Mesenchymal stem cell (in vitro differentiated cells and primary cell): ENCODE results near the gene PTPRN2.

ENCODE experiments used
- DNase-seq: peaks from one replicate; pipeline ENCODE4 v3.0.0-alpha.2; 2013
- H2AFZ ChIP-seq: one replicate; pipeline ENCODE4 v1.6.1; 2013; ENCODE audit warnings: low read depth, mild to moderate bottlenecking, control low read depth, inconsistent platforms, low read length, moderate library complexity
- H2AK5ac ChIP-seq: 2 replicates; pipeline ENCODE4 v1.6.1; 2013; ENCODE audit warnings: low read length, moderate library complexity, mild to moderate bottlenecking, inconsistent platforms; ENCODE audit not compliant: severe bottlenecking
- H2BK120ac ChIP-seq: one replicate; pipeline ENCODE4 v1.6.1; 2013; ENCODE audit warnings: low read depth, mild to moderate bottlenecking, inconsistent platforms, low read length, moderate library complexity
- H2BK12ac ChIP-seq, 2 experiments: one replicate each; pipeline ENCODE4 v1.6.1; 2013; ENCODE audit warnings: inconsistent platforms in 2 of 2, low read length in 2 of 2, mild to moderate bottlenecking in 2 of 2, moderate library complexity in 2 of 2, control low read depth in 1 of 2
- H2BK15ac ChIP-seq: one replicate; pipeline ENCODE4 v1.6.1; 2013; ENCODE audit warnings: mild to moderate bottlenecking, low read depth, inconsistent platforms; ENCODE audit not compliant: poor library complexity, severe bottlenecking
- H2BK5ac ChIP-seq: 2 replicates; pipeline ENCODE4 v1.6.1; 2013; ENCODE audit warnings: low read depth, mild to moderate bottlenecking, low read length, control low read depth, inconsistent platforms; ENCODE audit not compliant: poor library complexity, severe bottlenecking
- H3K14ac ChIP-seq, 2 experiments: one replicate each; pipeline ENCODE4 v1.6.1; 2013; ENCODE audit warnings: inconsistent platforms in 2 of 2, low read length in 2 of 2, control low read depth in 1 of 2, mild to moderate bottlenecking in 1 of 2, moderate library complexity in 1 of 2
- H3K18ac ChIP-seq, 2 experiments: one replicate each; pipeline ENCODE4 v1.6.1; 2013; ENCODE audit warnings: inconsistent platforms in 2 of 2, low read length in 2 of 2, control low read depth in 1 of 2, low read depth in 1 of 2, mild to moderate bottlenecking in 1 of 2
- H3K23ac ChIP-seq, 2 experiments: one replicate each; pipeline ENCODE4 v1.6.1; 2013; ENCODE audit warnings: inconsistent platforms in 2 of 2, low read length in 2 of 2, mild to moderate bottlenecking in 2 of 2, moderate library complexity in 2 of 2, control low read depth in 1 of 2
- H3K27ac ChIP-seq: 2 replicates; pipeline ENCODE4 v1.5.1; 2013; ENCODE audit warnings: mild to moderate bottlenecking, moderate library complexity, low read length, control low read depth, inconsistent platforms; ENCODE audit not compliant: poor library complexity, severe bottlenecking
- H3K27me3 ChIP-seq, 2 experiments: 2 replicates each; pipeline versions ENCODE4 v1.6.1 to v1.7.0; 2013; ENCODE audit warnings: low read length in 2 of 2, mild to moderate bottlenecking in 2 of 2, moderate library complexity in 2 of 2, control low read depth in 1 of 2, inconsistent platforms in 1 of 2; ENCODE audit not compliant: control insufficient read depth in 1 of 2, insufficient read depth in 1 of 2
- H3K36me3 ChIP-seq, 2 experiments: 2 replicates each; pipeline versions ENCODE4 v1.6.1 to v1.7.0; 2013; ENCODE audit warnings: low read length in 2 of 2, control low read depth in 1 of 2, inconsistent platforms in 1 of 2, low read depth in 1 of 2, mild to moderate bottlenecking in 1 of 2; ENCODE audit not compliant: insufficient read depth in 2 of 2, control insufficient read depth in 1 of 2
- H3K4ac ChIP-seq, 2 experiments: one replicate each; pipeline ENCODE4 v1.6.1; 2013; ENCODE audit warnings: inconsistent platforms in 2 of 2, low read length in 2 of 2, mild to moderate bottlenecking in 2 of 2, moderate library complexity in 2 of 2, control low read depth in 1 of 2, low read depth in 1 of 2
- H3K4me1 ChIP-seq: 2 replicates; pipeline ENCODE4 v1.6.1; 2013; ENCODE audit warnings: low read depth, low read length, control low read depth; ENCODE audit not compliant: control insufficient read depth, insufficient read depth
- H3K4me2 ChIP-seq: 2 replicates; pipeline ENCODE4 v1.6.1; 2013; ENCODE audit warnings: low read length, mild to moderate bottlenecking, inconsistent platforms; ENCODE audit not compliant: poor library complexity, severe bottlenecking
- H3K4me3 ChIP-seq, 2 experiments: 2 replicates each; pipeline versions ENCODE4 v1.5.1 to v1.7.0; 2013; ENCODE audit warnings: low read length in 2 of 2, mild to moderate bottlenecking in 2 of 2, control low read depth in 1 of 2, low read depth in 1 of 2; ENCODE audit not compliant: insufficient read depth in 1 of 2
- H3K79me1 ChIP-seq: replicated peaks from 2 replicates; pipeline ENCODE4 v1.6.1; 2013; ENCODE audit warnings: mild to moderate bottlenecking, control low read depth, low read length, inconsistent platforms; ENCODE audit not compliant: poor library complexity, severe bottlenecking
- H3K9ac ChIP-seq: 2 replicates; pipeline ENCODE4 v1.7.0; 2013; ENCODE audit warnings: mild to moderate bottlenecking, low read length, moderate library complexity
- H3K9me3 ChIP-seq: 2 replicates; pipeline ENCODE4 v1.7.0; 2013; ENCODE audit warnings: mild to moderate bottlenecking, low read length; ENCODE audit not compliant: control insufficient read depth
- H4K8ac ChIP-seq: one replicate; pipeline ENCODE4 v1.6.1; 2013; ENCODE audit warnings: inconsistent platforms, mild to moderate bottlenecking, low read length, moderate library complexity
- H4K91ac ChIP-seq: one replicate; pipeline ENCODE4 v1.6.1; 2013; ENCODE audit warnings: mild to moderate bottlenecking, low read length, inconsistent platforms
- WGBS: methylation state at CpG from one replicate; pipeline ENCODE4 v1.1.7; 2013; ENCODE audit warnings: mixed read lengths; 5-methylcytosine and 5-hydroxymethylcytosine counted together

Gene PTPRN2

GRCh38 chr7:157940497-157940896 lies 647.1 kb downstream of the PTPRN2 start:
- no peak overlapping the region for H2AFZ ChIP-seq
- DNase-seq: no peak
- no peak overlapping the region for H3K27ac ChIP-seq
- H2BK12ac ChIP-seq: no peak overlapping the region
- no peak overlapping the region for H2BK15ac ChIP-seq
- no peaks in the 10 kb centered on the region for H3K4me1 ChIP-seq
- H2BK120ac ChIP-seq: no peak overlapping the region
- WGBS: 69% methylated on average over 6 of the region's 7 CpGs
- H4K91ac ChIP-seq: no peak overlapping the region
- H3K27me3 ChIP-seq: no peaks in the 10 kb centered on the region
- no peak overlapping the region for H3K14ac ChIP-seq
- H3K18ac ChIP-seq: no peak overlapping the region
- no peaks in the 10 kb centered on the region for H3K36me3 ChIP-seq
- no peak overlapping the region for H2BK5ac ChIP-seq
- H3K4me2 ChIP-seq: no peak overlapping the region
- no peak overlapping the region for H3K23ac ChIP-seq
- H3K4me3 ChIP-seq: no peak overlapping the region
- H3K4ac ChIP-seq: no peak overlapping the region
- no peak overlapping the region for H4K8ac ChIP-seq
- peaks cover 14% of the 10 kb centered on the region for H3K9me3 ChIP-seq
- no peaks in the 10 kb centered on the region for H3K79me1 ChIP-seq
- H3K9ac ChIP-seq: no peak overlapping the region
- no peak overlapping the region for H2AK5ac ChIP-seq

GRCh38 chr7:157938211-157938610 lies 649.4 kb downstream of the PTPRN2 start:
- H3K14ac ChIP-seq: no peak overlapping the region
- no peak overlapping the region for H3K4ac ChIP-seq
- no peak overlapping the region for H2BK15ac ChIP-seq
- H3K36me3 ChIP-seq: no peaks in the 10 kb centered on the region
- H2AK5ac ChIP-seq: no peak overlapping the region
- no peak overlapping the region for H2BK120ac ChIP-seq
- H3K79me1 ChIP-seq: no peaks in the 10 kb centered on the region
- 64% methylated on average over 4 of the region's 4 CpGs for WGBS
- no peak overlapping the region for H3K18ac ChIP-seq
- H3K9ac ChIP-seq: no peak overlapping the region
- no peak overlapping the region for H2AFZ ChIP-seq
- H3K23ac ChIP-seq: no peak overlapping the region
- H4K91ac ChIP-seq: no peak overlapping the region
- no peaks in the 10 kb centered on the region for H3K27me3 ChIP-seq
- H3K4me3 ChIP-seq: no peak overlapping the region
- H2BK12ac ChIP-seq: no peak overlapping the region
- H3K4me2 ChIP-seq: no peak overlapping the region
- peaks cover 21% of the 10 kb centered on the region for H3K9me3 ChIP-seq
- H3K4me1 ChIP-seq: no peaks in the 10 kb centered on the region
- DNase-seq: no peak
- H3K27ac ChIP-seq: no peak overlapping the region
- H2BK5ac ChIP-seq: no peak overlapping the region
- H4K8ac ChIP-seq: no peak overlapping the region

DNA sequence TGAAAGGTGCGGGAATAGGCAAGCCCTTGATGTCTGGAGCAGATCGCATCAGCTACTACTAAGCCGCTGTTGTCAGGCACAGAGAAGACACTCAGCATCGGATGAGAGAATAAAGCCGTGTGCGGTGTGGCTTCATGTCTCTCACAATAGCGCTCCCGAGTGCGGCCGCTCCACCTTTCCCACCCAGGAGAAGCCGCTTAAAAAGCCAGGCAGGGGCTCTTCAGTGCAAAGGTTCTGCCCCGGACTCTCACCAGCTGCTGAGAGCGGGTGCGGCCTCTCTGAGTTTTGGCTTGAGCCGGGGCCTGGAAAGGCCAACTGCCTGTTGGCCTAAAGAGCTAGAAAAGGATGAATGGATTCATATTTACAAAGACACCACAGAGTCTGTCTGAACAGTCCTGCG lies 650.2 kb downstream of the PTPRN2 start:
- Histone ChIP-seq H2AK5ac (no peak overlapping the region), H2BK5ac (no peak overlapping the region), H3K4me3 (no peak overlapping the region), H3K18ac (no peak overlapping the region), H2BK15ac (no peak overlapping the region), H3K14ac (no peak overlapping the region), H3K27me3 (no peaks in the 10 kb centered on the region), H2AFZ (no peak overlapping the region), H3K9me3 (peaks cover 26% of the 10 kb centered on the region), H3K9ac (no peak overlapping the region), H3K36me3 (no peaks in the 10 kb centered on the region), H2BK120ac (no peak overlapping the region), H4K8ac (no peak overlapping the region), H3K4me2 (no peak overlapping the region), H3K4ac (no peak overlapping the region), H3K79me1 (no peaks in the 10 kb centered on the region), H3K4me1 (no peaks in the 10 kb centered on the region), H3K27ac (no peak overlapping the region), H2BK12ac (no peak overlapping the region), H4K91ac (no peak overlapping the region), H3K23ac (no peak overlapping the region)
- 92% methylated on average over 16 of the region's 16 CpGs for WGBS
- no peak for DNase-seq

DNA sequence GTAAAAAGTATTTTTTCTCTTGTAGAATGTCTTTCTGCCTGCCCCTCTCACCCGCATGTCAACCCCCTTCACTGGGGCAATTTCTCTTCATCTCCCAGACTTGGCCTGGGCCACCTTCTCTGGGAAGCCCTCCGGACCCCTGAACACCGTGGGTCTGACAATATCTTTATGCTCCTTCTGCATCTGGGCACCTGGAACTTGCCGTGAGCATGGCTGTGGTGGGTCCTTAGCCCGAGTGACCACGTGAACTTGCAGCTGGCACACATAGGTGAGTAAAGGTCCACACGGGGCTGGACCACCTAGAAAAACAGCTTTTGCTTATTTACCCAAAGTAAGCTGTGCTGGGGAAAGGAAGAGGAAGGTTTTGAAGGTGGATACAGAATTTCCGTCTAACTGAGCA lies 650.6 kb downstream of the PTPRN2 start:
- Histone ChIP-seq H2BK12ac (no peak overlapping the region), H3K4ac (no peak overlapping the region), H2AK5ac (no peak overlapping the region), H2AFZ (no peak overlapping the region), H2BK15ac (no peak overlapping the region), H3K14ac (no peak overlapping the region), H3K18ac (no peak overlapping the region), H3K79me1 (no peaks in the 10 kb centered on the region), H2BK120ac (no peak overlapping the region), H4K8ac (no peak overlapping the region), H2BK5ac (no peak overlapping the region), H3K4me3 (no peak overlapping the region), H4K91ac (no peak overlapping the region), H3K27me3 (no peaks in the 10 kb centered on the region), H3K23ac (no peak overlapping the region), H3K9ac (no peak overlapping the region), H3K4me2 (no peak overlapping the region), H3K36me3 (no peaks in the 10 kb centered on the region), H3K4me1 (no peaks in the 10 kb centered on the region), H3K9me3 (peaks cover 29% of the 10 kb centered on the region), H3K27ac (no peak overlapping the region)
- DNase-seq: no peak
- WGBS: 71% methylated on average over 8 of the region's 8 CpGs
